GM12892 (cell line): ENCODE measurements around the gene CBFA2T3.

Experiments
- DNase-seq: peaks from one replicate; pipeline ENCODE4 v3.0.0; 2011; ENCODE audit not compliant: insufficient read length
- FAIRE-seq: peaks from 2 replicates; lab custom pipeline; 2011; peaks lifted over from hg19 to GRCh38; lab: Jason Lieb, UNC
- POLR2A ChIP-seq: IDR thresholded peaks from 2 replicates; pipeline ENCODE4 v1.6.1; 2011; ENCODE audit warnings: low read depth, low read length, control low read depth
- POLR2AphosphoS5 ChIP-seq: IDR thresholded peaks from 2 replicates; pipeline ENCODE4 v1.6.1; 2011; ENCODE audit warnings: low read depth, low read length, control low read depth
- TAF1 ChIP-seq: IDR thresholded peaks from 2 replicates; pipeline ENCODE4 v1.6.1; 2011; ENCODE audit warnings: low read depth, mild to moderate bottlenecking, control low read depth, low read length, borderline replicate concordance

Gene CBFA2T3

GRCh38 chr16:88917915-88918627, 58.9 kb downstream of the CBFA2T3 start:
- DNase-seq, result no peak
- TF ChIP-seq TAF1 (no peak), POLR2AphosphoS5 (no peak), POLR2A (no peak)
- no peak for FAIRE-seq

- DNase-seq, result no peak
- TF ChIP-seq POLR2AphosphoS5 (no peak), TAF1 (no peak), POLR2A (no peak)
- FAIRE-seq, result no peak
These were observed 59.7 kb downstream of the CBFA2T3 start for GRCh38 chr16:88917146-88917914.

GRCh38 chr16:88915639-88916327, 61.2 kb downstream of the CBFA2T3 start:
- FAIRE-seq, result no peak
- no peak for DNase-seq
- no peak for TF ChIP-seq TAF1

- no peak for FAIRE-seq
- TF ChIP-seq POLR2A (no peak), TAF1 (no peak), POLR2AphosphoS5 (no peak)
- no peak for DNase-seq
These were observed 62.1 kb downstream of the CBFA2T3 start for GRCh38 chr16:88914750-88915368.

- no peak for FAIRE-seq
- DNase-seq, result no peak
- no peak for TF ChIP-seq POLR2AphosphoS5
These were observed 63.1 kb downstream of the CBFA2T3 start for GRCh38 chr16:88913870-88914269.

- no peak for TF ChIP-seq POLR2AphosphoS5
- no peak for TF ChIP-seq TAF1
- no peak for TF ChIP-seq POLR2A
- DNase-seq (no peak), FAIRE-seq (no peak)
These were observed 63.9 kb downstream of the CBFA2T3 start for GRCh38 chr16:88913001-88913612.

- FAIRE-seq (no peak), DNase-seq (no peak)
- TF ChIP-seq POLR2AphosphoS5 (no peak), POLR2A (no peak), TAF1 (no peak)
These were observed 64.5 kb downstream of the CBFA2T3 start for GRCh38 chr16:88912556-88912955.

GRCh38 chr16:88911946-88912310, 65.1 kb downstream of the CBFA2T3 start:
- FAIRE-seq, result no peak
- no peak for DNase-seq
- TF ChIP-seq POLR2A (no peak), TAF1 (no peak), POLR2AphosphoS5 (no peak)

GRCh38 chr16:88911136-88911945, 65.7 kb downstream of the CBFA2T3 start:
- DNase-seq (no peak), FAIRE-seq (no peak)
- TF ChIP-seq POLR2A, result no peak
- TF ChIP-seq POLR2AphosphoS5, result no peak
- no peak for TF ChIP-seq TAF1

- no peak for TF ChIP-seq POLR2AphosphoS5
- TF ChIP-seq TAF1, result no peak
- TF ChIP-seq POLR2A, result no peak
- DNase-seq (no peak), FAIRE-seq (no peak)
These were observed 66.5 kb downstream of the CBFA2T3 start for GRCh38 chr16:88910284-88911135.
